ENCODE data around the gene GNA12.
A peak's percentile ranks its signal among the peaks of the same experiment; 100 is the strongest.
"Not testable (repeated sequence)": the region's sequence is repeated elsewhere in the genome, so short reads cannot be mapped to it uniquely, and the experiment has no call there.

GNA12 gene

GRCh38 chr7:2864204-2864985 is 20.3 kb upstream of the GNA12 start:
- DNase-seq: no peak

GRCh38 chr7:2863461-2864066 is 19.5 kb upstream of the GNA12 start:
- peak; percentile 83 for DNase-seq

GRCh38 chr7:2862831-2863361 is 18.8 kb upstream of the GNA12 start:
- peak; percentile 35 for DNase-seq

GRCh38 chr7:2861509-2861908 is 17.4 kb upstream of the GNA12 start:
- no peak for DNase-seq

- no peak for DNase-seq
Observed at GRCh38 chr7:2860627-2861133, 16.6 kb upstream of the GNA12 start.

- no peak for DNase-seq
Observed at GRCh38 chr7:2859952-2860351, 15.8 kb upstream of the GNA12 start.

GRCh38 chr7:2858621-2859020 is 14.5 kb upstream of the GNA12 start:
- DNase-seq: no peak

GRCh38 chr7:2856388-2857169 is 12.5 kb upstream of the GNA12 start:
- no peak for DNase-seq

- no peak for DNase-seq
Observed at GRCh38 chr7:2855386-2855785, 11.3 kb upstream of the GNA12 start.

- not testable (repeated sequence) for DNase-seq
Observed at GRCh38 chr7:2853552-2853951, 9.4 kb upstream of the GNA12 start.

GRCh38 chr7:2853147-2853546 is 9.0 kb upstream of the GNA12 start:
- no peak for DNase-seq

- no peak for DNase-seq
Observed at GRCh38 chr7:2851497-2851896, 7.4 kb upstream of the GNA12 start.

- no peak for DNase-seq
Observed at GRCh38 chr7:2849941-2850766, 6.0 kb upstream of the GNA12 start.

GRCh38 chr7:2845034-2845592 is 1.0 kb upstream of the GNA12 start:
- no peak for DNase-seq

- DNase-seq: no peak
Observed at GRCh38 chr7:2843711-2844152, 376 bp downstream of the GNA12 start.

GRCh38 chr7:2843191-2843685 is 870 bp downstream of the GNA12 start:
- DNase-seq: no peak

- no peak for DNase-seq
Observed at GRCh38 chr7:2841907-2842306, 2.2 kb downstream of the GNA12 start.

- no peak for DNase-seq
Observed at GRCh38 chr7:2840458-2840857, 3.6 kb downstream of the GNA12 start.

- no peak for DNase-seq
Observed at GRCh38 chr7:2838873-2839578, 5.1 kb downstream of the GNA12 start.

GRCh38 chr7:2838451-2838850 is 5.7 kb downstream of the GNA12 start:
- no peak for DNase-seq

GRCh38 chr7:2837496-2837895 is 6.6 kb downstream of the GNA12 start:
- no peak for DNase-seq

Measured in NK-92 treated with Interleukin-12 subunit alpha and Interleukin-12 subunit beta, amount 100 ng/mL, for 24 hours (cell line).